GM18511 (cell line): Measurements from ENCODE around the gene FOXO4.

Experiments used
- ATAC-seq: cut with Tn5 transposase; IDR thresholded peaks from one replicate; pipeline ENCODE4 v1.9.1; 2021; ENCODE audit warnings: mild to moderate bottlenecking, moderate library complexity; ENCODE audit not compliant: unreplicated experiment

Gene FOXO4

GRCh38 chrX:71098951-71099506 lies 3.4 kb downstream of the FOXO4 start:
- ATAC-seq, result no peak

DNA sequence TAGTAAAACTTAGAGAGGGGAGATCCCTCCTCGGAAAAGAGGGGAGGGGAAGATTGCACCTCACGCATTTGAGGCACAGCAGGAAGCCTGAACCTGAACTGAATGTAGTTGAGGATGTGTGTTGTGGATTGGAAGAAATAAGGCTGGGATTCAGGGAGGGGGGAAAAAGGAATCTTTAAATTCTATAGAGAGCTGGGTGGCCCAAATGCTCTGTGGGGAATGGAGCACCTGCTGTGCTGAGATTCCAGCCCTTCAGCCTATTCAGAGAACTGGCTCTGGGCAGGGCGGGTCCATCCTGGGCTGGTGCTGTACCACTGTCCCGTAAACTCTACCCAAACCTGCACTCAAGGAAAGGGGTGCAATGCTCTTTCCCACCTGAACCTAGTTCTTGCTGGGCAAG lies 4.1 kb downstream of the FOXO4 start:
- no peak for ATAC-seq

GRCh38 chrX:71100581-71101505 lies 5.2 kb downstream of the FOXO4 start:
- ATAC-seq, result no peak

DNA sequence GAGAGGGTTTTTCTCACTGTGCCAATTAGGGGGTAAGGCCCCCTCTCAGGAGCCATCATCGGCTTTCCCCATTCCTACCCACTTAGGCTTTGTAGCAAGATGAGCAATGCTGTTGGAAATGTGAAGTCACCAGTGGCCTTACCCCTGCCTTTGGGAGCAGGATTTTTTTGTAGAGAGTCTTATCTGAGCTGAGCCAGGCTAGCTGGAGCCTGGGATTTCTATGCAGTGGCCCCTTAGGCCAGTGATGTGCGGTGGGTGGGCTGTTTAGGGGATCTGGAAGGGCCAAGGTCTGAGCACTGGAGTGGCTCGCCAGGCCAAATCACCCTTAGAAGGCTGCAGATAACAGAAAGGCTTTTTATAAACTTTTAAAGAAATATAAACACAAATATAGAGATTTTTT lies 6.6 kb downstream of the FOXO4 start:
- ATAC-seq, result no peak

- peak; percentile 64 for ATAC-seq
Measured at GRCh38 chrX:71103110-71103983, 7.7 kb downstream of the FOXO4 start.

DNA sequence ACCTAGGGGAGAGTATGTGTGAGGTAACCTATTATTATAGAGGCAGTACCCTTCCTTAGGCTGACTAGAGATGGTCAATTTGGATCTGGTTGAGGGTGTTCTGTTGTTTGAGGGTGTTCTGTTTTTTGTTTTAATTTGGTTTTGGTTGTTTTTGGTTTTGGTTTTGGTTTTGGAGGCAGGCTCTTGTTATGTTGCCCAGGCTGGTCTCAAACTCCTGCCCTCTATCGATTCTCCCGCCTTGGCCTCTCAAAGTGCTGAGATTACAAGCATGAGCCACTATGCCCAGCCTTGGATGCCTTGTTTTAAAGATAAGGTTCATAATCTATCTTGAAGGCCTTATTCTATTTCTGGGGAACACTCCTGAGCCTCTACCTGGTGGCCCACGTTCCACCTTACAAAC lies 10.0 kb downstream of the FOXO4 start:
- ATAC-seq, result no peak

- no peak for ATAC-seq
Measured at GRCh38 chrX:71106427-71106826, 10.8 kb downstream of the FOXO4 start, which contains the start of gene CXorf65. TSS of gene CXorf65 (minus strand) at chrX:71106740. CDS start at chrX:71106556, 184 bp downstream.

- ATAC-seq, result no peak
Measured at GRCh38 chrX:71107245-71107644, 11.6 kb downstream of the FOXO4 start.

- ATAC-seq, result no peak
Measured at GRCh38 chrX:71107762-71108360, 12.2 kb downstream of the FOXO4 start.

GRCh38 chrX:71109051-71109450 lies 13.4 kb downstream of the FOXO4 start:
- ATAC-seq, result no peak

GRCh38 chrX:71111141-71111843 lies 15.6 kb downstream of the FOXO4 start, which contains the start of gene IL2RG:
TSS of gene IL2RG (minus strand) at chrX:71111577. CDS start at chrX:71111539, 38 bp downstream.
- ATAC-seq, result peak; percentile 87

- ATAC-seq, result peak; percentile 34
Measured at GRCh38 chrX:71111921-71112431, 16.3 kb downstream of the FOXO4 start.

DNA sequence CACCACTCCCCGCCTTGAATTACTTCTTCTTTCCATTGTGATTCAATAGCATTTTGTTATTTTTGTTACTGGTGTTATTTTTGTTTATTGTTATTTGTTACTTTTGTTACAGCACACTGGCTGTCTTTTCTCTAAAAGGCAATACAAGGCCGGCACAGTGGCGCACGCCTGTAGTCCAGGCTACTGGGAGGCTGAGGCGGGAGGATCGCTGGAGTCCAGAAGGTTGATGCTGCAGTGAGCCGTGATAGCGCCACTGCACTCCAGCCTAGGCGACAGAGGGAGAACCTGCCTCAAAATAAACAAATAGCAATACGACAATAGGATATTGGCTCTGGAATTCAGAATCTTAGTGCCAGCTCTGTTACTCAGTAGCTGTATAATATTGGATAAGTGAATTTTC lies 21.7 kb downstream of the FOXO4 start:
- ATAC-seq, result no peak

GRCh38 chrX:71118032-71118984 lies 22.7 kb downstream of the FOXO4 start, which contains the start of gene MED12:
TSS of gene MED12 (plus strand) at chrX:71118596. CDS start at chrX:71118755, 159 bp downstream.
- ATAC-seq, result peak; percentile 93

GRCh38 chrX:71118985-71119535 lies 23.4 kb downstream of the FOXO4 start:
- ATAC-seq, result peak; percentile 20

DNA sequence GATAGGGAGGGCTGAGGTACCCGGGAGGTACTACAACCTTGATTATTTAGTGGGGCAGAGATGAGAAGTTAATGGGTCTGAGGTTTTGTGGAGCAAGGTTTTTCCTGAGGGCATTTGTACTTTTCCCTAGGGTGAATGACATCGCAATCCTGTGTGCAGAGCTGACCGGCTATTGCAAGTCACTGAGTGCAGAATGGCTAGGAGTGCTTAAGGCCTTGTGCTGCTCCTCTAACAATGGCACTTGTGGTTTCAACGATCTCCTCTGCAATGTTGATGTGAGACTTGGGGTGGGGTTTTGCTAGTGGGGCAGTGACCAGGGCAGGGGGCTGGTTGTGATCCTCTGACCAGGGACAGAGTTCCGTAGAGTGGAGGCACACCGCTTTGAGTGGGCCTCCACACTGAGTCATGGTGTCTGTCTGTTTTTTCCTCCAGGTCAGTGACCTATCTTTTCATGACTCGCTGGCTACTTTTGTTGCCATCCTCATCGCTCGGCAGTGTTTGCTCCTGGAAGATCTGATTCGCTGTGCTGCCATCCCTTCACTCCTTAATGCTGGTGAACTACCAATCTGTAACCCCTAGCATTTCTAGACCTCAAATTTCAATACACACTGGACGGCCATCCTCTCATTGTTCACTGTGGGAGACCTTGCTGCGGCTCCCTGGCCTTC lies 32.6 kb downstream of the FOXO4 start:
- no peak for ATAC-seq

DNA sequence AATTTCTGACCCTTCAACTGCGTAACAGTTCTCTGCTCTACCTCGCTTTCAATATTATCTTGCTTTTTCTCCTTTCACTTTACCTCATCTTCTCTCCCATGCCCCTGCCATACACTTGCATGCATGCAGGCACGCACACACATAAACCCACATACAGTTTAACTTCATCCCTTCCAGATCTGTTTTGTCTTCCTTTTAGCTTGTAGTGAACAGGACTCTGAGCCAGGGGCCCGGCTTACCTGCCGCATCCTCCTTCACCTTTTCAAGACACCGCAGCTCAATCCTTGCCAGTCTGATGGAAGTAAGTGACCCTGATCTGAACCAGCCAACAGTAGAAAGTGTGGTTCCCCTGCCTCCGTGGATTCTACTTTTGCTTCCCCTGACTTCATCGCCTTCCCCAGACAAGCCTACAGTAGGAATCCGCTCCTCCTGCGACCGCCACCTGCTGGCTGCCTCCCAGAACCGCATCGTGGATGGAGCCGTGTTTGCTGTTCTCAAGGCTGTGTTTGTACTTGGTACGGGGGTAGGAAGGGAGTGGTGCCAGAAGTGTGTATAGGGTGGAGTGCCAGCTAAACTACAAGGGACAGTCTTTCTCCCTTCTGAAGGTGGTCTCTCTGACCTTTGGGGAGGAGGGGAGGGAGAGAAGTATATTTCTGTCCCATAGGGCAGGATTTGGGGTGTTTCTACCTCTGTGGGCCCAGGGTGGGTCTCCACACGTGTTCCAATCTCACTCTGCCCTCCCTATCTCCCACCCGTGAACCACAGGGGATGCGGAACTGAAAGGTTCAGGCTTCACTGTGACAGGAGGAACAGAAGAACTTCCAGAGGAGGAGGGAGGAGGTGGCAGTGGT lies 33.5 kb downstream of the FOXO4 start:
- peak; percentile 90 for ATAC-seq
